ENCODE data around the gene NYNRIN.

DNA sequence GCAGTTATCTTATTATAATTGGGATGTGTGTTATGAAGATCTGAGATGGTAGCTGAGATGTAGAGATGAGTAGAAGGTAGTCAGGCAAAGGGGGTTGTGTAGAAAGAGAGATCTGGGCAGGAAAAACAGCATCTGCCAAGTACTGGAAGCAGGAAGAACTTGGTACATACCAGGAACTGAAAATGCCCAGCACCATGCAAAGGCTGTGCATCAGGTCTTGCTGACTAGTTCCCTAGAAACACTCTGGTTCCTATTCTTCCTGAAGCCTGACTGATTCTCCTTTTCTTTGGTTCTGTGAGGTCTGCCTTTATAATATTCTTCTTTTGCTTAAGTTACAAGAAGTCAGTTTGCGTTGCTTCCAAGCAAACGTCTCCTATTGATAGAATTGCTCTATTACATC lies 37.5 kb upstream of the NYNRIN start:
- TF ChIP-seq, protein P1, sequence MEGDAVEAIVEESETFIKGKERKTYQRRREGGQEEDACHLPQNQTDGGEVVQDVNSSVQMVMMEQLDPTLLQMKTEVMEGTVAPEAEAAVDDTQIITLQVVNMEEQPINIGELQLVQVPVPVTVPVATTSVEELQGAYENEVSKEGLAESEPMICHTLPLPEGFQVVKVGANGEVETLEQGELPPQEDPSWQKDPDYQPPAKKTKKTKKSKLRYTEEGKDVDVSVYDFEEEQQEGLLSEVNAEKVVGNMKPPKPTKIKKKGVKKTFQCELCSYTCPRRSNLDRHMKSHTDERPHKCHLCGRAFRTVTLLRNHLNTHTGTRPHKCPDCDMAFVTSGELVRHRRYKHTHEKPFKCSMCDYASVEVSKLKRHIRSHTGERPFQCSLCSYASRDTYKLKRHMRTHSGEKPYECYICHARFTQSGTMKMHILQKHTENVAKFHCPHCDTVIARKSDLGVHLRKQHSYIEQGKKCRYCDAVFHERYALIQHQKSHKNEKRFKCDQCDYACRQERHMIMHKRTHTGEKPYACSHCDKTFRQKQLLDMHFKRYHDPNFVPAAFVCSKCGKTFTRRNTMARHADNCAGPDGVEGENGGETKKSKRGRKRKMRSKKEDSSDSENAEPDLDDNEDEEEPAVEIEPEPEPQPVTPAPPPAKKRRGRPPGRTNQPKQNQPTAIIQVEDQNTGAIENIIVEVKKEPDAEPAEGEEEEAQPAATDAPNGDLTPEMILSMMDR (IDR thresholded peaks at IDR 0.05): no peak
- TF ChIP-seq ZFX (IDR thresholded peaks at IDR 0.05; ENCODE audit: borderline replicate concordance): no peak
